Mammary epithelial cell (primary cell): ENCODE data around the gene ABHD2.

Experiments used
- EZH2 ChIP-seq: IDR thresholded peaks from 2 replicates; pipeline ENCODE4 v1.6.1; 2012; ENCODE audit warnings: low read length, inconsistent platforms, borderline replicate concordance
- TF ChIP-seq, protein P1 (sequence below), 2 donors: IDR thresholded peaks in 1 of 2; conservative IDR thresholded peaks in 1 of 2; 2 replicates each; pipeline ENCODE4 v1.5.1; 2011 to 2012; ENCODE audit warnings: inconsistent platforms in 2 of 2, low read length in 2 of 2, mild to moderate bottlenecking in 2 of 2, control low read depth in 1 of 2, low read depth in 1 of 2; ENCODE audit not compliant: insufficient read depth in 1 of 2; ENCODE audit errors: extremely low read depth in 1 of 2

GRCh38 chr15:89115547-89115946, 27.3 kb downstream of the ABHD2 start:
- TF ChIP-seq, protein P1, sequence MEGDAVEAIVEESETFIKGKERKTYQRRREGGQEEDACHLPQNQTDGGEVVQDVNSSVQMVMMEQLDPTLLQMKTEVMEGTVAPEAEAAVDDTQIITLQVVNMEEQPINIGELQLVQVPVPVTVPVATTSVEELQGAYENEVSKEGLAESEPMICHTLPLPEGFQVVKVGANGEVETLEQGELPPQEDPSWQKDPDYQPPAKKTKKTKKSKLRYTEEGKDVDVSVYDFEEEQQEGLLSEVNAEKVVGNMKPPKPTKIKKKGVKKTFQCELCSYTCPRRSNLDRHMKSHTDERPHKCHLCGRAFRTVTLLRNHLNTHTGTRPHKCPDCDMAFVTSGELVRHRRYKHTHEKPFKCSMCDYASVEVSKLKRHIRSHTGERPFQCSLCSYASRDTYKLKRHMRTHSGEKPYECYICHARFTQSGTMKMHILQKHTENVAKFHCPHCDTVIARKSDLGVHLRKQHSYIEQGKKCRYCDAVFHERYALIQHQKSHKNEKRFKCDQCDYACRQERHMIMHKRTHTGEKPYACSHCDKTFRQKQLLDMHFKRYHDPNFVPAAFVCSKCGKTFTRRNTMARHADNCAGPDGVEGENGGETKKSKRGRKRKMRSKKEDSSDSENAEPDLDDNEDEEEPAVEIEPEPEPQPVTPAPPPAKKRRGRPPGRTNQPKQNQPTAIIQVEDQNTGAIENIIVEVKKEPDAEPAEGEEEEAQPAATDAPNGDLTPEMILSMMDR (conservative IDR thresholded peaks at IDR 0.05 in 1 of 2, IDR thresholded peaks at IDR 0.05 in 1 of 2; ENCODE audit: extremely low read depth in 1 of 2, insufficient read depth in 1 of 2, low read depth in 1 of 2, low read length in 2 of 2), result no peak
- TF ChIP-seq EZH2, result no peak
